T-helper 1 cell treated with Interleukin-12 subunit alpha and Interleukin-12 subunit beta and Interleukin-4 antibody, amounts not matched to agents 30 μg/mL and 1 μg/mL, for 36 hours (primary cell): ENCODE measurements around the gene ZEB2.

Experiments used
- H3K27ac Mint-ChIP-seq: one replicate; pipeline ENCODE4 v1.8.0; 2021; ENCODE audit warnings: mild to moderate bottlenecking, mixed read lengths
- H3K27me3 Mint-ChIP-seq: one replicate; pipeline ENCODE4 v1.8.0; 2021; ENCODE audit warnings: low read depth, mixed read lengths
- H3K36me3 Mint-ChIP-seq: one replicate; pipeline ENCODE4 v1.8.0; 2021; ENCODE audit warnings: low read depth, mixed read lengths
- H3K4me1 Mint-ChIP-seq: one replicate; pipeline ENCODE4 v1.8.0; 2021; ENCODE audit warnings: low read depth, mixed read lengths
- H3K4me3 Mint-ChIP-seq: one replicate; pipeline ENCODE4 v1.8.0; 2021; ENCODE audit warnings: mild to moderate bottlenecking, moderate library complexity, mixed read lengths
- H3K9me3 Mint-ChIP-seq: one replicate; pipeline ENCODE4 v1.8.0; 2021; ENCODE audit warnings: mixed read lengths

ZEB2 gene

GRCh38 chr2:144468823-144469595 lies 50.9 kb downstream of the ZEB2 start:
- no peak overlapping the region for H3K4me3 Mint-ChIP-seq
- H3K4me1 Mint-ChIP-seq = peaks cover 7% of the 10 kb centered on the region
- H3K36me3 Mint-ChIP-seq = no peaks in the 10 kb centered on the region
- peaks cover 3% of the 10 kb centered on the region for H3K27me3 Mint-ChIP-seq
- no peak overlapping the region for H3K27ac Mint-ChIP-seq
- no peaks in the 10 kb centered on the region for H3K9me3 Mint-ChIP-seq

- Mint-ChIP-seq H3K27ac (no peak overlapping the region), H3K4me3 (no peak overlapping the region), H3K4me1 (peaks cover 7% of the 10 kb centered on the region), H3K36me3 (no peaks in the 10 kb centered on the region), H3K9me3 (no peaks in the 10 kb centered on the region), H3K27me3 (peaks cover 3% of the 10 kb centered on the region)
Observed at GRCh38 chr2:144467502-144468137, 52.3 kb downstream of the ZEB2 start.

- Mint-ChIP-seq H3K27me3 (peaks cover 3% of the 10 kb centered on the region), H3K9me3 (no peaks in the 10 kb centered on the region), H3K4me1 (peaks cover 7% of the 10 kb centered on the region), H3K36me3 (no peaks in the 10 kb centered on the region), H3K27ac (no peak overlapping the region), H3K4me3 (no peak overlapping the region)
Observed at GRCh38 chr2:144466637-144467036, 53.3 kb downstream of the ZEB2 start.

GRCh38 chr2:144465749-144466148 lies 54.2 kb downstream of the ZEB2 start:
- Mint-ChIP-seq H3K9me3 (no peaks in the 10 kb centered on the region), H3K27ac (no peak overlapping the region), H3K27me3 (peaks cover 3% of the 10 kb centered on the region), H3K4me1 (no peaks in the 10 kb centered on the region), H3K36me3 (no peaks in the 10 kb centered on the region), H3K4me3 (no peak overlapping the region)

GRCh38 chr2:144464730-144465129 lies 55.2 kb downstream of the ZEB2 start:
- Mint-ChIP-seq H3K27me3 (peaks cover 3% of the 10 kb centered on the region), H3K27ac (no peak overlapping the region), H3K9me3 (no peaks in the 10 kb centered on the region), H3K4me1 (peaks cover 3% of the 10 kb centered on the region), H3K36me3 (no peaks in the 10 kb centered on the region), H3K4me3 (no peak overlapping the region)

GRCh38 chr2:144463266-144463665 lies 56.7 kb downstream of the ZEB2 start:
- peaks cover 10% of the 10 kb centered on the region for H3K4me1 Mint-ChIP-seq
- no peaks in the 10 kb centered on the region for H3K36me3 Mint-ChIP-seq
- peaks cover under 1% of the 10 kb centered on the region for H3K27me3 Mint-ChIP-seq
- no peak overlapping the region for H3K4me3 Mint-ChIP-seq
- H3K27ac Mint-ChIP-seq = no peak overlapping the region
- no peaks in the 10 kb centered on the region for H3K9me3 Mint-ChIP-seq

GRCh38 chr2:144462266-144462665 lies 57.7 kb downstream of the ZEB2 start:
- Mint-ChIP-seq H3K4me3 (no peak overlapping the region), H3K36me3 (no peaks in the 10 kb centered on the region), H3K27ac (no peak overlapping the region), H3K27me3 (no peaks in the 10 kb centered on the region), H3K4me1 (peaks cover 10% of the 10 kb centered on the region), H3K9me3 (no peaks in the 10 kb centered on the region)

GRCh38 chr2:144461308-144461766 lies 58.6 kb downstream of the ZEB2 start:
- Mint-ChIP-seq H3K4me1 (peaks cover 10% of the 10 kb centered on the region), H3K4me3 (no peak overlapping the region), H3K36me3 (no peaks in the 10 kb centered on the region), H3K27me3 (no peaks in the 10 kb centered on the region), H3K27ac (no peak overlapping the region), H3K9me3 (no peaks in the 10 kb centered on the region)

- Mint-ChIP-seq H3K4me1 (peaks cover 10% of the 10 kb centered on the region), H3K4me3 (no peak overlapping the region)
Observed at GRCh38 chr2:144460727-144461307, 59.1 kb downstream of the ZEB2 start.

GRCh38 chr2:144459937-144460336 lies 60.0 kb downstream of the ZEB2 start:
- Mint-ChIP-seq H3K27me3 (no peaks in the 10 kb centered on the region), H3K4me3 (no peak overlapping the region), H3K9me3 (no peaks in the 10 kb centered on the region), H3K4me1 (peaks cover 15% of the 10 kb centered on the region), H3K27ac (peak overlapping the region; percentile 6), H3K36me3 (no peaks in the 10 kb centered on the region)

More at GRCh38 chr2:144460727-144461307, 59.1 kb downstream of the ZEB2 start:
- Mint-ChIP-seq H3K9me3 (no peaks in the 10 kb centered on the region), H3K27ac (no peak overlapping the region), H3K36me3 (no peaks in the 10 kb centered on the region), H3K27me3 (no peaks in the 10 kb centered on the region)

- no peak overlapping the region for H3K27ac Mint-ChIP-seq
- H3K4me1 Mint-ChIP-seq = peaks cover 21% of the 10 kb centered on the region
- H3K4me3 Mint-ChIP-seq = no peak overlapping the region
- no peaks in the 10 kb centered on the region for H3K36me3 Mint-ChIP-seq
- H3K27me3 Mint-ChIP-seq = no peaks in the 10 kb centered on the region
- no peaks in the 10 kb centered on the region for H3K9me3 Mint-ChIP-seq
Observed at GRCh38 chr2:144459286-144459685, 60.6 kb downstream of the ZEB2 start.

- Mint-ChIP-seq H3K4me3 (no peak overlapping the region), H3K27me3 (no peaks in the 10 kb centered on the region), H3K4me1 (peaks cover 23% of the 10 kb centered on the region), H3K36me3 (peaks cover under 1% of the 10 kb centered on the region), H3K9me3 (no peaks in the 10 kb centered on the region), H3K27ac (no peak overlapping the region)
Observed at GRCh38 chr2:144458541-144458940, 61.4 kb downstream of the ZEB2 start.

GRCh38 chr2:144456680-144457079 lies 63.2 kb downstream of the ZEB2 start:
- Mint-ChIP-seq H3K9me3 (no peaks in the 10 kb centered on the region), H3K4me3 (no peak overlapping the region), H3K27ac (no peak overlapping the region), H3K4me1 (peaks cover 34% of the 10 kb centered on the region), H3K27me3 (peaks cover 9% of the 10 kb centered on the region), H3K36me3 (peaks cover 2% of the 10 kb centered on the region)

- H3K27me3 Mint-ChIP-seq = peaks cover 10% of the 10 kb centered on the region
- H3K4me3 Mint-ChIP-seq = no peak overlapping the region
- H3K9me3 Mint-ChIP-seq = no peaks in the 10 kb centered on the region
- H3K4me1 Mint-ChIP-seq = peaks cover 34% of the 10 kb centered on the region
- H3K36me3 Mint-ChIP-seq = peaks cover 2% of the 10 kb centered on the region
- H3K27ac Mint-ChIP-seq = no peak overlapping the region
Observed at GRCh38 chr2:144455987-144456386, 63.9 kb downstream of the ZEB2 start.
